Peyer's patch (tissue), 4 donors: ENCODE data around the gene CCNB3. TPM values are rescaled to one million over a fixed set of nuclear protein-coding genes. Genes with fewer than 3 reads are reported as not detected.

Experiments
- DNase-seq, 3 donors: peaks; one replicate each; pipeline ENCODE4 v3.0.0-alpha.2; 2017 to 2019
- H3K27ac ChIP-seq, 4 donors: fragments of 200-600 bp; sonication (generic); one replicate each; pipeline ENCODE4 v1.5.1; 2016 to 2019
- H3K27me3 ChIP-seq, 2 donors: fragments of 200-600 bp; sonication (generic); one replicate each; pipeline ENCODE4 v1.5.1; 2019
- H3K36me3 ChIP-seq, 3 donors: fragments of 200-600 bp; sonication (generic); one replicate each; pipeline ENCODE4 v1.5.1; 2016 to 2019
- H3K4me1 ChIP-seq, 4 donors: fragments of 200-600 bp; sonication (generic); one replicate each; pipeline ENCODE4 v1.5.1; 2016 to 2019
- H3K4me3 ChIP-seq, 4 donors: fragments of 200-600 bp; sonication (generic); 1 replicate in 3 of 4; 2 replicates in 1 of 4; pipeline ENCODE4 v1.5.1; 2016 to 2019; ENCODE audit warnings: mild to moderate bottlenecking in 1 of 4
- H3K9me3 ChIP-seq, 4 donors: fragments of 200-600 bp; sonication (generic); one replicate each; pipeline ENCODE4 v1.5.1; 2016 to 2019; ENCODE audit warnings: mild to moderate bottlenecking in 1 of 4
- CTCF ChIP-seq, 6 experiments: fragments of 450-650 bp in 4 of 6; fragments of 200-600 bp in 2 of 6; sonication (generic) in 1 of 6; IDR thresholded peaks; one replicate each; pipeline ENCODE4 v1.5.1; 2017 to 2019; ENCODE audit warnings: antibody characterized with exemption in 6 of 6, mild to moderate bottlenecking in 3 of 6, moderate library complexity in 1 of 6
- POLR2A ChIP-seq, 2 donors: fragments of 450-650 bp; IDR thresholded peaks; one replicate each; pipeline ENCODE4 v1.5.1; 2017; ENCODE audit warnings: antibody characterized with exemption in 2 of 2, mild to moderate bottlenecking in 2 of 2, moderate library complexity in 2 of 2
- total RNA-seq, 4 donors: library from RNA; depleted of rRNA; stranded (reverse); fragments of >200 nt; gene quantifications; one replicate each; pipeline ENCODE4 v1.1.0, GENCODE V29; 2016

Gene CCNB3
- total RNA-seq, 4 donors from 2014 or later: 0.53 to 2.5 (median 1.3) TPM

- Histone ChIP-seq H3K4me3 (no peak overlapping the region), H3K27me3 (no peaks in the 10 kb centered on the region), H3K4me1 (no peaks in the 10 kb centered on the region), H3K36me3 (no peaks in the 10 kb centered on the region), H3K27ac (no peak overlapping the region), H3K9me3 (no peaks in the 10 kb centered on the region)
- DNase-seq: no peak
- TF ChIP-seq CTCF (IDR thresholded peaks at IDR 0.05): no peak
- no peak for TF ChIP-seq POLR2A (IDR thresholded peaks at IDR 0.05)
These were observed 139.4 kb downstream of the CCNB3 start for GRCh38 chrX:50343917-50344316.

GRCh38 chrX:50372966-50373365 lies 168.4 kb downstream of the CCNB3 start:
- DNase-seq: no peak
- no peaks in the 10 kb centered on the region for H3K9me3 ChIP-seq
- H3K36me3 ChIP-seq: no peaks in the 10 kb centered on the region
- H3K4me3 ChIP-seq: no peak overlapping the region
- H3K27ac ChIP-seq: no peak overlapping the region
- TF ChIP-seq POLR2A (IDR thresholded peaks at IDR 0.05) (no peak), CTCF (IDR thresholded peaks at IDR 0.05) (no peak)
- H3K4me1 ChIP-seq: no peaks in the 10 kb centered on the region
- H3K27me3 ChIP-seq: no peaks in the 10 kb centered on the region

DNA sequence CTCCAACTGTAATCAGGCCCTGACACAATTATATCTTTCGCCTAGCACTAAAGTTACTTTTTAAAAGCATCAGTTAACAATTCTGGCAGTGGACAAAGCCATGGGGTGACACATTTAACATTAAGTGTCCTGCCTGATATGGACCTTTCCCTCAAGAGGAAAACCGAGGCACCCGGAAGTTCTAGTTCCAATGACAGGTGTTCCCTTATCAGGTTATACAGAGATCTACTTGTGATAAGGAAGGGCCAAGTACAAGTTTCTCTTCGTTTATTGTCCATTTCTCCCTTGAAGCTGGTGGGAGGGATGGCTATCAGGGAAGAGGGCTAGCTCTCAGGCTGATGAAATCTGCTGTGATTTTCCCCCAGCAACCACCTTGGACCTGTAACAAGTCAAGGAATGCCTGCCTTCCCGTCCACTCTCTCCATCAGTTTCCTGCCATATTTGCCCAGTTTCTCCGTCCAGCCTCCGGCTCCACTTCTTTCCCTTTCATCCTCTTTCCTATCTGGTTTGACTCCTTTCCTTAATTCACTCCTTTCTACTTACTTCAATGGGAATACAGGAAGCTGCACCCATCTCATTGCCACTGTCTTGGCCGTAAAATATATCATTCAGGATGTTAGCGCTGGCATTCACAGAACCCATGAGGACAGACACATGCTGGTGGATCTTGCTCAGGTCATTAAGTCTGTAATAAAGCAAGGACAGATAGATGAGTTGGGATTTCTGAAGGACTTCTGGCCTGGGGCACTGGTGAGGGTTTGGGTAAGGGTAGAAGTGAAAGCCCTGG lies 171.1 kb downstream of the CCNB3 start:
- peak in 2 of 3 donors; percentile 43 to 70 for DNase-seq
- Histone ChIP-seq H3K4me1 (no peaks in the 10 kb centered on the region), H3K4me3 (no peak overlapping the region), H3K27ac (peak overlapping the region in 1 of 4 donors; percentile 27), H3K36me3 (no peaks in the 10 kb centered on the region), H3K27me3 (no peaks in the 10 kb centered on the region), H3K9me3 (no peaks in the 10 kb centered on the region)
- TF ChIP-seq POLR2A (IDR thresholded peaks at IDR 0.05) (no peak), CTCF (IDR thresholded peaks at IDR 0.05) (no peak)

GRCh38 chrX:50381729-50382415 lies 177.3 kb downstream of the CCNB3 start:
- TF ChIP-seq POLR2A (IDR thresholded peaks at IDR 0.05) (no peak), CTCF (IDR thresholded peaks at IDR 0.05) (no peak)
- Histone ChIP-seq H3K36me3 (no peaks in the 10 kb centered on the region), H3K4me1 (no peaks in the 10 kb centered on the region), H3K27me3 (no peaks in the 10 kb centered on the region), H3K27ac (no peak overlapping the region), H3K9me3 (no peaks in the 10 kb centered on the region), H3K4me3 (no peak overlapping the region)
- no peak for DNase-seq

GRCh38 chrX:50386520-50386919 lies 182.0 kb downstream of the CCNB3 start:
- H3K4me1 ChIP-seq: no peaks in the 10 kb centered on the region
- H3K27ac ChIP-seq: no peak overlapping the region
- no peaks in the 10 kb centered on the region for H3K36me3 ChIP-seq
- H3K27me3 ChIP-seq: no peaks in the 10 kb centered on the region
- TF ChIP-seq CTCF (IDR thresholded peaks at IDR 0.05) (no peak), POLR2A (IDR thresholded peaks at IDR 0.05) (no peak)
- H3K9me3 ChIP-seq: no peaks in the 10 kb centered on the region
- H3K4me3 ChIP-seq: no peak overlapping the region
- DNase-seq: no peak
